Epidermal melanocyte (primary cell): Measurements from ENCODE around the gene IRS2.

Source experiments
- DNase-seq: peaks from one replicate; pipeline ENCODE4 v3.0.0; 2011; ENCODE audit warnings: low spot score; ENCODE audit not compliant: insufficient read length

The IRS2 gene

DNA sequence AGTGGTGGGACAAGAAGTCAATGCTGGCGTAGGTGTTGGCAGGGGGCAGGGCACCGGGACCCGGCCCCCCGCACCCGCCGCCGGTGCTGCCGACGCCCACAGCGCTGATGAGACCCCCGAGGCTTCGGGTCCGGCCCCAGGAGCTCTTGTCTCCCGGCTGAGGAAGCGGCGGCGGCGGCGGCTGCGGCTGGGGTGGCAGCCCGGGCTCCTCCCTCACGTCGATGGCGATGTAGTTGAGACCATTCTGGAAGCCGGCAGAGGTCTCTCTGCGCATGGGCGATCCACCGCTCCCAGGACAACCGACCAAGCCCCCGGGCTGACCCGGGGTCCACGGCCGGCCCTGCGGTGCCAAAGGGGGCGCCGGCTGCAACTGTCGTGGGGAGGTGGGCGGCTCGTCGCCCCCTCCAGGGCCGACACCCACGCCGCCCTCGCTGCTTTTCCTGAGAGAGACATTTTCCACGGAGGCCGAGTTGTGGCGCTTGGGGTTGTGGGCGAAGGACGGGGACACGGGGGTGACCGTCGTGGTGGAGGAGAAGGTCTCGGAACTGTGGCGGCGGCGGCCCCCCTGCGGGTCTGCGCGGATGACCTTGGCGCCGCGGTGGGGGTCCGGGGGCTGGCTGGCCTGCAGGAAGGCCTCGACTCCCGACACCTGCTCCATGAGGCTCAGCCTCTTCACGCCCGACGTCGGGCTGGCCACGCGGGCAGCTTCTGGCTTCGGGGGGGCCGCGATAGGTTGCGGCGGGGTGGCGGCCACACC, 4.1 kb downstream of the IRS2 start:
- no peak for DNase-seq

DNA sequence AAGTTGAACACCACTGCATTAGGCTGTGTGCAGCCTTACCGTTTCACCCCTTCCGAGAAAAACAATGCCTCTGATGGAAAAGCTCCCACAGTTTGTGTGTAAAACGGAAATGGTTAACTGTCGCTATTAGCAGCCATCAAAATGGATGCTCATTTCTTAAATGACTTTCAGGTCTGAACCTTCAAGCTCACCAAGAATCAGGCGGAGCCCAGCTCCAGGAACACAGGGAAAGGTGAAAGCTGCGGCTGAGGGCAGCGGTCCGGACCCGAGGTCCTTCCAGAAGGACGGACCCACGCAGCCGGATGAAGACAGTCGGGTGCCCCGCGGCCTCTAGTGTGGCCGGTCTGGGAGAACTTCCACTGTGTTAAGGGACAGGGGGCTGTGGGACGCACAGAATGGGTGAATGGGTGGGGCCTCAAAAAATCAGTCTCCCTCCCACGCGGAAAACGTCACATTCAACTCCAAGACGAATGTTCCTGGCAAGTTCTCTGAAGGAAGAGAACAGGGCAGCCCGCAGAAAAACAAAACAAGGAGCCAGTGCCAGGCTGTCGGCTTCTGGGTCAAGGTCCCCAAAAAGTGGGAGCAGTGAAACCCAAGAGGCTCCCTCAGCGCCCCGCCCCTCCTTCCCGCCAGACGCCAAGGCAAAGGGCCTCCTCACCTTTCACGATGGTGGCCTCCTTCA, 4.9 kb downstream of the IRS2 start:
- no peak for DNase-seq

DNA sequence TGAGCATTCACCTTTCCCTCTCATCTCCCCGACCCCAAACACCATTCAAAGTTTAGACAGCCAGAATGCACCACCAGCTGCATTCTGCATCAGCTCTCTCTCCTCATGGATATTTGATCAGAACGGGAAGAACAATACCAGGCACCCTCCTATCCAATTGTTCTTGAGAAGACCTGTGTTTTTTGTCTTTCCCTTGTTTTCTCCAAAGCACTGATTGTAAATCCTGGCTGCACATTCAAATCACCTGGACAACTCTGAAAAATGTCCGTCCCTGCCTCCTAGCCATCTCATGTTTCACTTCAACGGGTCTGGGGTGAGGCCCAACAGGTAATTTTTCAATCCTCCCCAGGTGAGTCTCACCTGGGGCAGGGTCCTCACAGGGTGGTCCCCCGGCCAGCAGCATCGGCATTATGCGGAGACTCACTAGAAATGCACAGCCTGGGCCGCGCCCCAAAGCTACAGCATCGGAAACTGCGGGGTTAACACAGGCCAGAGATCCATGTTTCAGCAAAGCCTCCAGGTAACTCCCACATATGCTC, 5.5 kb downstream of the IRS2 start:
- DNase-seq = no peak

DNA sequence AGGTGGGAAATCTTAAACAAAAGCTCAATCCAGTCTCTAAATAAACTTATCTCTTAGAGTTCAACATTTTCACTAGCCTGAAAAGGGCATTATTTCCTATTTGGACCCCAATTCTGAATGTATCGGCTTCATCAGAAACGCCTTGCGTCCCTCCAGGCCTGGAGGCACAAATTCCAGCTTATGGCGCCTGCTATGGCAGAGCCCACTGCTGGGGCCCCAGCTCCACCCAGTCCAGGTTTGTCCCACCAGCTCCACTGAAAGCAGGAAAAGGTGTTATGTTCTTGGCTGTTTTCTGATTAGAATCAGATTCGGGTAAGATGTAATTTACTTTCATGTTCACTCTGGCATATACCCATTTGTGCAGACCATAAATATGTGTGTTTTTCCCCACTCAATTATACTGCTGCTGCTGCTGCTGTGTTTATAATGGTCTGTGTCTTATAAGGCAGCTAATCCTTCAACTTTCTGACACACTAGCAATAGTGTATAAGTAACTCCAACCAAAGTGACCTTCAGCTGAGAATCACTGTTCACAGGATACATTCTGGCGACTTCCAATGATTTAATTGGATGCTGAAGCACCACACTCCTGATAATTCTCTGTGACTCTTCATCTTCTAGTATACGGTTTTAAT, 6.4 kb downstream of the IRS2 start:
- DNase-seq = no peak

DNA sequence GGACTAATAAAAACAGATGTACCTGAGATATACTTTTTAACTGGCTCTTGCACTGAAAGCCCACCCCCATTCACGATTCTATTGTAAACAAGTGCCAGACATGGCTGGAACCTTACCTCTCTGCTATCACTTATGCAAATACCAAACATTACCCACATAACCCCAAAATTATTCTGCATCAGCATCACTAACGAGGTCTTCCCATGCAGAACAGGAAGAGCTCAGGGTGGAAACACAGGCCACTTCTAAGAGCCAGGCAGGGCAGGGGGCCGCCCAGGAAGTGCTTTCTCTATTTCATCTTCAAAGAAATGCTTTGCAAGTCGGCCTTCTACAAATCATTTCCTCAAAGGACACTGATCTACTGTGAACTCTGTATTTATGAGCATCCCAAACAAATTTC, 7.3 kb downstream of the IRS2 start:
- DNase-seq = no peak

DNA sequence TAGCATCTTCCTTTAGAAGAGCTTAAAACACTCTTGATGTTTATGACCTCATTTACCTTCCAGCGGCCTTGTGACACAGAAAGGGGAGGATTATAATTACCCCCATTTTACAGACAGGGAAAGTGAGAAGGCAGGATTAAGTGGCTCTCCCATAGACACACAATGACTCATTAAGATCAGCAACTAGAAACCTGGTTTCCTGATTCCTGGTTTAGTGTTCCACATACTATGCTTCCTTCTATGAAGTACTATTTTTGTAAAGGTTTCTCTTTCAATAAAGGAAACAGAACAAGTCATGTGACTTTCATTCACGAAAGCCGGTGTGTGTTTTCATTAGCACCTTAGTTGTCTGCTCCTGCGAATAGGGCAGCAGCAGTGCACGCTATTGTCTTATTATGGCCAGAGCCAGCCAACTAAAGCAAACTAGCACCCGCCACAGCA, 8.3 kb downstream of the IRS2 start:
- no peak for DNase-seq

DNA sequence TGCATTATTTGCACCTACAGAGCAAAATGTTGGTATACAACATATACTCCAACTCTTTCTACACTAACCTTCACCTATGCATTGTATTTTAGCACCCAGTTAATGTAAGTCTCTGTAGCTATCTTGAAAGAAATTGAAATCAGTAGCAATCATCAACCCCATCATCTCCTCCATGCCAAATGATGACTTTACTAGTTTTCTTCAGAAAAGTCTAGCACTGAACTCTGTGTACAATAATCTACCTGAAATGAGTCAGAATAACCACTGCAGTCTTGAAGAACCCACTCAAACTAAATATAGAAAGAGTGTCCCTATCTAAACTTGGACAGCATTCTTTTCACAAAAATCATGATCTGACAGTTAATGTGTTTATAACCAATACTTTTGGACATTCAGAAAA, 9.8 kb downstream of the IRS2 start:
- no peak for DNase-seq

DNA sequence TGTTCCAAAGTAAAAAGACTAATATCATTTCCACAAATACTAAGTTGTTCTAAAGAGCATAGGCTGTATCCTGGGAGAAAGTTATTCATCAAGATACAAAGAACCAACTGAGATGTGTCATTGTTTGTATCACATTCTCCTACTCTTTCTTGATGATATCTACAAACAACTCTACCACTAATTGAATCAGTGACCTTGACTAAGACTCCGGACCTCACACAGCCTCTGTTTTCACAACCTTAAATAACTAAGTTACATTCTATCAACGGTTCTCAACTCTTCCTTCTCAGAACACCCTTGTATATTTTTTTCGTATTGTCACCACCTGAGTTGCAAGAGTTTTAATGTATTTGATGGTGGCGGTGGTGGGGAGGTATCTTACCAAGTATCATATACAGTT, 12.6 kb downstream of the IRS2 start:
- no peak for DNase-seq

DNA sequence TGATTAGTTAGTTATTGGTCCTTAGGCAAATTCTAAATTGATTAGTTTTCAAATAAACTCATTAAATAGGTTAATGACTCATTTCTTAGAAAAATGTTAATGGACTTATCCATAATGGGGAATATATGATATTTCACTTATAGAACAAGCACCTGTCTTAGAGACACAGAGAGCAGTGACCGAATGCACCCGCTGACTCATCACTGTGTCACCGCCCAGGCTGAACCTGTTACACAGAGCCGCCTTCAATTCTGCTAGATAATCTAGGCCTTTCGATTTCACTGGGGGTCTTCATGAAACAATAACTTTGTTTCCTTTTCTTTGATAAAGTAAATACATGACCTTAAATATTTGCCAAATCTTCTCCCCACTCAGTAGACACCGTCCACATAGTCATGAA, 13.1 kb downstream of the IRS2 start:
- DNase-seq = no peak

DNA sequence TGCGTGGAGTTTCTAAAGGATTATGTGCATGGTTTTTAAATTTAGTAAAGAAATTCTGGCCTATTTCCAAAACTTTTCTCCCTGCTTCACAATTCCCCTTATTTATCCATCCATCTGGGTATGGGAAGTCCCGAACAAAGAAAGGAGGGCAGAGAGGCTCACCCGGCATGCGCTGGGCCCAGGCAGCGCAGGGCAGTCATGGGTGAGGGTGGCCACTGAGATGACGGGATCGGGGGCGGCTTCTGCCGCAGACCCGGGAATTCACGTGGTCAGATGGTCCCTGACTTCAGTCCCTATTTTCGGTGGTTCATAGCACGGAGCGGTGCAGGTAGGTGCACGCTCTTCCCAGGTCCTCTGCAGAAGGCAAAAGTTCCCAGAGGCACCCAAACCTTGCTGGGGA, 14.5 kb downstream of the IRS2 start:
- no peak for DNase-seq

DNA sequence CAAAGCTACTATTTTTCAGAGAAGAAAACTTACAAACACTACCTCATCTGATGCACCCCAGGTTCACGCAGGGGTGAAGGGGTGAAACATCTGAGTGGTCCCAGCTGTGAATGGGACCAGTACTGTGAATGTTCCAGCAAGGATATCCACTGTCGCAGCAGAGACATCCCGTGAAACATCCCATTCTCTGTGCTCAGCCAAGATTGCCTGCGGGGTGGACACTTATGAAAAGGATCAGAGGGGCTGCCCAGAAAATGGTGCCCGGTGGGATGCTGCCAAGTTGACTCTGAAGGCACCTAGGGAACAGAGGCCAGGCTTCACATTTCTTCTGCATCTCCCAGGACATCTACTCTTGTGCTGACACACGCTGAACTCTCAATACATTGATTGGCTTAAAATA, 15.9 kb downstream of the IRS2 start:
- no peak for DNase-seq

DNA sequence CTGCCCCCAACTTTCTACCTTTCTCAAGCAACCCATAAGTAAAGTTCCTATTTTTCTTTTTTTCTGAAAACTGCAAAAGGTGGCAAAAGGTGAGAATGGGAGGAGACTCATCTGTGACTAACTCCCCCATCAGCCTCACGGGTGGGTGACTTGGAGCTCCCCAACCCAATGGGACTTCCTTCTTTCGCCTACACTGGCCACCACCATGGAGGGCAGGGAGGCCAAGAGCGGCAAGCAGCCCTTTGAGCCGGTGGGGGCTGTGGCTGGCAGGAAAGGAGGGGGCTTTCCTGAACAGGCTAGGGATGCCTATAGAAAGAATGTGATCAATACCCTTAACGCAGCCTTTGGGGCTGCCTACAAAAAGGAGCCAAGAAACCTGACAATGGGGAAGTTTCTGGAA, 16.5 kb downstream of the IRS2 start:
- DNase-seq = no peak

DNA sequence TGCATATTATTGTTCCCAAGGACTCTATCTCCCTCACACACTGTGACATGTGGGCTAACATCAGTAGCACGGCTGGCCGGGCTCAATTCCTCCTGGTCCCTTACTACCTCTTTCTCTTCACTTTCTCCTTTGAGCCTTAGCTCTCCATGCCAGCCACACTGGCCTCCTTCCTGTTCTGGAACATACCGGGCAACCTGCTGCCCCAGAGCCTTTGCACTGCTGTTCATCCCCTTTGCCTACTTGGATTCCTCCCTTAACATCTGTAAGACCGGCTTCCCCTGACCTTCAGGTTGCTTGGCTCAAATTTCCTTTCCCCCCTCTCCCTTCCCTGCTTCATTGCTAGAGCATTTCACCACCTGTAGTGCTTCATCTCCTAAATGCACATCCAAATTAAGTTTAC, 17.1 kb downstream of the IRS2 start:
- DNase-seq = no peak

DNA sequence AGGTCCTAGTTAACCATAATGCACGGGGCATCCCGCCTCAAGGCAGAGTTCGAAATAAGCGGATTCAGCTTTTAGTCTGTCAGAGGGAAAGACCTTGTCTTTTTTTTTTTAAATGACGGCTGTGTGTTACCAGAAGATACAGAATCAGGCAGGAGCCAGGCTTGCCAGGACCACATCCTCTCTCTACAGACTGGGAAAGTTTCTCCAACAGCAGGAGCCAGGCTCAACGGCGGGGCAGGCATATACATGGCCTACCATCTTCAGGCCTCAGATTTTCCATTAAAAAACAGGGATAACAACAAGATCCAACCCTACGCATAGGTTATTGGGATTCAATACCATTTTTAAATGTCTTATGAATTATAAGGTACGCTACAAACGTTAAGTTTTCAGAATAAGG, 17.8 kb downstream of the IRS2 start:
- DNase-seq = no peak

DNA sequence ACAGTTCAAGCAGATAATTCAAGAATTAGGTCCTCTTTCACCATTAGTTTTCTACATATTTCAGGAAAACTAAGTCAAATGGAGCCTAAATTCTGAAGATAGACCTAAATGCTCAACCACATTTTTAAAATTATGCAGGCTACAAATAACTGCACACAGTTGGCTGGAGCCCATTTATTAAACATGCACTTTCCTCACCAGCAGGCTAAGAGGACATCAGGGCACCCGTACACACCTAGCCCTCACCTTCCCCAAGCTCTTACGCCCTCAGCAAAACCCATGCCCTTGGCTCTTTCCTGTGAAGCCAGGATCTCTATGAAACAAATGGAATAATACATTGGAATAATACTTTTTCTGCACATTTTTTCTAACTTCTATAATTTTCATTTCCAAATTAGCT, 18.2 kb downstream of the IRS2 start:
- DNase-seq = no peak

DNA sequence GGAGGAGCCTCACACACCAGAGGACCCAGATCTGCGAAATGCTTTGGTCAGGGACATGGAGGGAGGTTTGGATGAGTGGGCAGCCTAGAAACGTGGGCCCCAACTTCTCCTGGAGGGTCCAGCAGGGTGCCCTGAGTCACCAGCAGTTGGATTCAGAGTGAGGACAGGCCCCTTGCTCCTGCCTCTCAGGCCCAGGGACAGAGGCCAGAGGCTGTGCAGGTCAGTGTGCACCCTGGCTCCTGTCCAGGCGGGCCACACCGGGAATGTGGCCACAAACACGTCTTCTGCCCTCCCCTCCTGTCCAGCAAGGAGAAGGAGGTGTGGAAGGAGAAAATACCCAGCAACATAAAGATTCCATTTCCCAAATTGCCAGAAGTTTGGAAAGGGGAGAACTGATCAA, 19.4 kb downstream of the IRS2 start:
- DNase-seq = no peak

DNA sequence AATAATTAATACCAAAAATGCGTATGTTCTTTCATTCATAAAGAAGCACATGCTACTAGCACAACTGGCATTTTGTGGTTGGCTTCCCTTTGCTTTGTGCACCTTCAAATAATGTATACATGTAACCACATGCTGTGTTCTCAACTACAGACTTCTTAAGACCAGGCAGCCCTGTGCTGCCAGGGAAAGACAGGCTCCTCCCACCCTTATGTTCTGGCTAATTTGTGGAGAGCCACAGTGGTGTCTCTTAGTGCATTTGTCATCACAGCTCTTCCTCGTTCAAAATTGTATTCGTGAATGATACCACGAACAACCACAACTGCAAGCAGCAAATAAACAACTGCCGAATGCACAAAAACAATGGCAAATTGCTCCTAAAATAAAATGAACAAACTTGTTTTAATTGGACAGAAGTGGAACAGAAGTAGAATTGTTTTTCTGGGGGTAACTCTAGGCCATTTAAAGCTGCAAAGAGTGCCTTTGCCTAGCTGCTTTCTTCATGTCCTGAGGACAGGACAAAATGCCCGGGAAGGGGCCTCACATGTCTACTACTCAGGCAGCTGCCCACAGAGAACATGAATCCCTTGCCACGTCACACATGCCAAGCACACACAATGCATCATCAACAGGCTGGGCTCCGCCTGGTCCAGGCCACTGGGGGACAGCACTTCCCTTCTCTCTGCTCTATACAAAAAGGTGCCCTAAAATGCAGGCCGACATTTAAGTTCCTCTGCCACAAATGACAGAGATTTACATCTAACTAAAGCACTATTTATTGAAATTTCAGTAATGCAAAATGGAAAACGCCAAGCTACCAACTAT, 21.7 kb downstream of the IRS2 start:
- peak; percentile 78 for DNase-seq

DNA sequence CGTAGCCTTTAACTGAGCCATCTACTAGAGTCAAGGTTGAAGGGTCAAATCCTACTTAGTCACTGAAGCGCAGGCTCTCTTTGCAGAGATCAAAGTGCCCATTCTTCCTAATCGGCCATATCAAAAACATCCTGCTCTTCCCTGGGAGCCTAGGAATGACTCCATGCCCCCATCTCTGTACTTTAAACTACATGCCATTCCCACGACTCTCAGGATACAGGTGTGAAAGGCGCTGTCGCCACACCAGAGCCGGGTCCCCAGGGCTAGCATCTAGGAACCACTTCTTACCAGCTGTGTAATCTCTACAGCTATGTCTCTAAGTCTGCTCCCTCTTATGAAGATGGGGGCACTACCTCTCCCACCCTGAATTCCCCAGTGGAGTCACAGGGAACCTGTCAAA, 22.3 kb downstream of the IRS2 start:
- no peak for DNase-seq

DNA sequence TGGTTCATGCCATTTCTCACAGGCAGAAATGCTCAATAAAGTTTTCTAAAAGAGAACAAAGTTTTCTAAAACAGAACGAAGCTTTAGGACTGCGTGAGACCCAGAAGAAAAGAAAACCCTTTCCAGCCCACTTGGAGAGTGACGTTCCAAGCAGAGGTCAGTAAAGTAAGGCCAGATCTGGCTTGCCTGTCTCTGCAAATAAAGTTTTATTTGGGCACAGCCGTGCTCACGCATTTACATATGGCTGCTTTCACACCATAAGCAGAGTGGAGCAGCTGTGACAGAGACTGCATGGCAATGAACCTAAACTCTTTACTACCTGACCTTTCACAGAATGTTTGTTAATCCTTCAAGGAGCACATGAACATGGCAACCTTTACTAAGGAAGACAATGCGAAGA, 23.6 kb downstream of the IRS2 start:
- DNase-seq = no peak

DNA sequence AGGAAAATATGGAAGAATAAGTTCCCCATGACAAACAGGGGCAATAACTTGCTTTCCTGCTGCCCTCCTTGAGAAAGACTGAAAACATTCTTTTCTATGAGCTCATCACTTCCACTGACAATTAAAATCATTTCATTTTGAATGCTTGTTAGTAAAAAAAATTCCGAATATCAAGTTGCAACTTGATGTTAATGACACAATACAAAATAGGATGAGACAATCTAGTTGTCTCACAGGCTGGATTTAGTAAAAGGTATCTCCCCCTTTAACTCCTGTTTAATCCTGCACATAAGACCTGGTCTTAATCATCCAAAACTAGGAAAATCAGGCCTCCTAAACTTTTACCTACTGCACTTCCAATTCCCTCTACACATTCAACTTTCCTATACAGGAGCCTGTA, 24.7 kb downstream of the IRS2 start:
- no peak for DNase-seq

DNA sequence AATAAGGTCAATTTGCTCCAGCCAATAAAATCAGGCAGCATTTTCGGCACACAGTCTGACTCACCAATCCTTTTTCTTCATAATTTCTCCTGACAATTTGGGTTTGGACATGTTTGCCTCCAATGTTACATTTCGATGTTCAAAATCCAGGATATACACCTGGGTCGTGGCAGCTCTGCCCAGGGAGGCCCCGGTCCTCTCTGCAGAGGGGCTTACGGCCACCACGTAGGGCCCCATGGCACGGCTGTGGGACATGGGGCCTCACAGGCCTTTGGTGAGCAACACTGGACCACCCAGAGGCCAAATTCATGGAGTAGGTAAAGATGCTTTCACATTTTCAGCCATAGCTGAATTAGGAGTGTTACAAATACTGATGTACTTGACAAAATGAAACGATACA, 25.4 kb downstream of the IRS2 start:
- no peak for DNase-seq

DNA sequence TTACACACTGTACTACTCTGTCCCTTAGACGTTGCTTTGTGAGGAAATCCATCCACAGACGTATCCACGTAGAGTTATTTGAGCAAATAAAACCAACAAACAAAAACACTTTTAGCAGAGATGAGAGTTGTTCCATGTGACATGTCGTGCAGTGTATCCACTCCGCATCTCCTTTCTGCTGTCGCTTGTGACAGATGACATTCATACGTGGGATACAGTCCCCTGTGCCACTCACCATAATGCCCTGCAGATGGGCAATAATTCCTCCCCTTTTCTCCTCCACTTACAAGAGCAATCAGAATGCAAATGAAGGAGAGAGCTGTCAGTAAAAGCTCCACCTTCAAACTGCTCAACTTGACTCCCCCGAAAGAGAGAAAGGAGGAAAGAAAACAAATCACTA, 26.0 kb downstream of the IRS2 start:
- no peak for DNase-seq
